GM21447 (cell line): ENCODE measurements around the gene ARID1B.

ENCODE experiments used
- ATAC-seq: cut with Tn5 transposase; IDR thresholded peaks from one replicate; pipeline ENCODE4 v1.9.1; 2021; ENCODE audit not compliant: unreplicated experiment

The ARID1B gene

GRCh38 chr6:157230910-157231309 is 453.7 kb downstream of the ARID1B start:
- ATAC-seq, result no peak

- no peak for ATAC-seq
Observed at GRCh38 chr6:157232161-157232895, 455.1 kb downstream of the ARID1B start.

GRCh38 chr6:157233156-157233555 is 456.0 kb downstream of the ARID1B start:
- ATAC-seq, result no peak

GRCh38 chr6:157233686-157234085 is 456.5 kb downstream of the ARID1B start:
- no peak for ATAC-seq

- ATAC-seq, result no peak
Observed at GRCh38 chr6:157235600-157236039, 458.4 kb downstream of the ARID1B start.

- no peak for ATAC-seq
Observed at GRCh38 chr6:157236040-157236725, 459.0 kb downstream of the ARID1B start.

GRCh38 chr6:157238346-157238745 is 461.2 kb downstream of the ARID1B start:
- ATAC-seq, result no peak

GRCh38 chr6:157239148-157239547 is 462.0 kb downstream of the ARID1B start:
- ATAC-seq, result no peak

- no peak for ATAC-seq
Observed at GRCh38 chr6:157239671-157240058, 462.5 kb downstream of the ARID1B start.

GRCh38 chr6:157240059-157240959 is 463.1 kb downstream of the ARID1B start:
- ATAC-seq, result no peak

- no peak for ATAC-seq
Observed at GRCh38 chr6:157240960-157241311, 463.8 kb downstream of the ARID1B start.

GRCh38 chr6:157242791-157243190 is 465.6 kb downstream of the ARID1B start:
- ATAC-seq, result no peak

- no peak for ATAC-seq
Observed at GRCh38 chr6:157244175-157244574, 467.0 kb downstream of the ARID1B start.

- no peak for ATAC-seq
Observed at GRCh38 chr6:157244780-157245179, 467.6 kb downstream of the ARID1B start.

- ATAC-seq, result no peak
Observed at GRCh38 chr6:157245436-157245835, 468.3 kb downstream of the ARID1B start.

- ATAC-seq, result no peak
Observed at GRCh38 chr6:157246048-157246630, 469.0 kb downstream of the ARID1B start.

GRCh38 chr6:157246771-157247484 is 469.8 kb downstream of the ARID1B start:
- ATAC-seq, result no peak

GRCh38 chr6:157248264-157248663 is 471.1 kb downstream of the ARID1B start:
- ATAC-seq, result no peak

- ATAC-seq, result no peak
Observed at GRCh38 chr6:157249826-157250225, 472.6 kb downstream of the ARID1B start.

- no peak for ATAC-seq
Observed at GRCh38 chr6:157251586-157252247, 474.5 kb downstream of the ARID1B start.
